B cell (primary cell): Measurements from ENCODE around the gene CLEC2L. TPM values are rescaled to one million over a fixed set of nuclear protein-coding genes. Genes with fewer than 3 reads are reported as not detected.

Experiments used
- ATAC-seq: fragments of 200-7000 bp; cut with Tn5 transposase; one replicate; pipeline ENCODE4 v1.10.0; 2021; ENCODE audit warnings: low read depth, mild to moderate bottlenecking, moderate number of reproducible peaks, moderate library complexity
- CTCF ChIA-PET: fragments of 350-600 bp; sonication (Branson Sonifier 250); formaldehyde crosslinking; loops from one replicate; lab custom pipeline; 2021; ENCODE audit warnings: antibody characterized with exemption, inconsistent platforms; lab: Charles Lee
- POLR2A ChIA-PET: fragments of 350-600 bp; sonication (Branson Sonifier 250); formaldehyde crosslinking; loops from one replicate; lab custom pipeline; 2021; ENCODE audit warnings: antibody characterized with exemption; lab: Charles Lee
- DNase-seq: peaks from one replicate; pipeline ENCODE4 v3.0.0; 2013
- H2AFZ ChIP-seq: 2 replicates; pipeline ENCODE4 v1.6.1; 2012; ENCODE audit warnings: mild to moderate bottlenecking, low read depth, low read length; ENCODE audit not compliant: insufficient read depth, poor library complexity, severe bottlenecking
- H3K27ac ChIP-seq, 2 donors: 1 replicate in 1 of 2; 2 replicates in 1 of 2; pipeline ENCODE4 v1.5.1; 2012 to 2013; ENCODE audit warnings: low read length in 2 of 2, mild to moderate bottlenecking in 2 of 2, moderate library complexity in 1 of 2
- H3K27me3 ChIP-seq, 4 experiments: fragments of 200-600 bp in 1 of 4; sonication (generic) in 1 of 4; replicated peaks in 1 of 4; 1 replicate in 2 of 4; 2 replicates in 2 of 4; pipeline versions ENCODE4 v1.6.1 to v1.7.0; 2013 to 2016; ENCODE audit warnings: low read length in 3 of 4, mild to moderate bottlenecking in 2 of 4, mixed read lengths in 1 of 4, moderate library complexity in 1 of 4; ENCODE audit not compliant: insufficient read depth in 4 of 4, control insufficient read depth in 3 of 4; ENCODE audit errors: control extremely low read depth in 1 of 4
- H3K36me3 ChIP-seq, 2 experiments: replicated peaks in 1 of 2; 1 replicate in 1 of 2; 2 replicates in 1 of 2; pipeline versions ENCODE4 v1.6.1 to v1.7.1; 2013; ENCODE audit warnings: low read length in 1 of 2; ENCODE audit not compliant: insufficient read depth in 2 of 2, control insufficient read depth in 1 of 2; ENCODE audit errors: control extremely low read depth in 1 of 2, extremely low read depth in 1 of 2
- H3K4me1 ChIP-seq, 2 donors: fragments of 200-600 bp in 1 of 2; sonication (generic) in 1 of 2; 1 replicate in 1 of 2; 2 replicates in 1 of 2; pipeline versions ENCODE4 v1.5.1 to v1.6.1; 2013 to 2017; ENCODE audit warnings: low read length in 2 of 2; ENCODE audit not compliant: control insufficient read depth in 2 of 2, insufficient read depth in 2 of 2
- H3K4me2 ChIP-seq: replicated peaks from 2 replicates; pipeline ENCODE3; 2012; ENCODE audit warnings: mild to moderate bottlenecking, low read depth, low read length; ENCODE audit not compliant: poor library complexity, severe bottlenecking
- H3K4me3 ChIP-seq, 5 experiments: fragments of 200-600 bp in 1 of 5; sonication (generic) in 1 of 5; 1 replicate in 3 of 5; 2 replicates in 2 of 5; pipeline versions ENCODE4 v1.5.1 to v1.7.0; 2011 to 2016; ENCODE audit warnings: low read length in 4 of 5, mild to moderate bottlenecking in 4 of 5, low read depth in 2 of 5, control low read depth in 1 of 5, moderate library complexity in 1 of 5; ENCODE audit not compliant: insufficient read depth in 1 of 5; ENCODE audit errors: control extremely low read depth in 1 of 5, extremely low read depth in 1 of 5
- H3K79me2 ChIP-seq: fragments of 200-600 bp; sonication (generic); one replicate; pipeline ENCODE4 v1.6.0; 2016; ENCODE audit warnings: low read length; ENCODE audit not compliant: control insufficient read depth, insufficient read depth
- H3K9ac ChIP-seq: fragments of 200-600 bp; sonication (generic); 2 replicates; pipeline ENCODE4 v1.6.1; 2017; ENCODE audit warnings: mild to moderate bottlenecking, low read length, moderate library complexity
- H3K9me3 ChIP-seq, 3 donors: one replicate each; pipeline versions ENCODE4 v1.6.1 to v1.7.1; 2013; ENCODE audit warnings: low read length in 2 of 3; ENCODE audit not compliant: control insufficient read depth in 2 of 3, insufficient read depth in 1 of 3; ENCODE audit errors: control extremely low read depth in 1 of 3
- H4K20me1 ChIP-seq: 2 replicates; pipeline ENCODE4 v1.6.0; 2012; ENCODE audit warnings: mild to moderate bottlenecking, low read length; ENCODE audit not compliant: insufficient read depth, control insufficient read depth, poor library complexity, severe bottlenecking
- H3K27ac Mint-ChIP-seq: one replicate; pipeline ENCODE4 v1.8.0; 2021; ENCODE audit warnings: mixed read lengths
- H3K27me3 Mint-ChIP-seq: one replicate; pipeline ENCODE4 v1.8.0; 2021; ENCODE audit warnings: mixed read lengths
- H3K4me1 Mint-ChIP-seq: one replicate; pipeline ENCODE4 v1.8.0; 2021; ENCODE audit warnings: mixed read lengths
- H3K4me3 Mint-ChIP-seq: one replicate; pipeline ENCODE4 v1.8.0; 2021; ENCODE audit warnings: mixed read lengths
- H3K9me3 Mint-ChIP-seq: one replicate; pipeline ENCODE4 v1.8.0; 2022; ENCODE audit warnings: mixed read lengths; ENCODE audit not compliant: insufficient read depth
- EZH2 ChIP-seq: IDR thresholded peaks from 2 replicates; pipeline ENCODE4 v1.6.1; 2012; ENCODE audit warnings: borderline replicate concordance, low read depth, mild to moderate bottlenecking, moderate library complexity, low read length; ENCODE audit not compliant: insufficient read depth, poor library complexity, severe bottlenecking
- WGBS: methylation state at CpG from one replicate; pipeline ENCODE4 v1.1.5; 2013; ENCODE audit warnings: missing lambda C conversion rate; ENCODE audit not compliant: insufficient coverage; 5-methylcytosine and 5-hydroxymethylcytosine counted together
- intact Hi-C: fragments of 100-400 bp; cut with micrococcal nuclease; formaldehyde crosslinking; loops from one replicate; pipeline ENCODE4 v1.10.0; 2022
- polyA plus RNA-seq: library from polyadenylated mRNA; depleted of rRNA; stranded (reverse); fragments of >200 nt; gene quantifications from 2 replicates; pipeline ENCODE4 v1.2.3, GENCODE V29; 2012
- total RNA-seq, 2 donors: library from RNA; stranded (reverse); fragments of 120-200 nt in 1 of 2; gene quantifications; 1 replicate in 1 of 2; 2 replicates in 1 of 2; pipeline versions ENCODE4 v1.2.3 to v1.2.4, GENCODE V29; 2013 to 2022
- TF ChIP-seq, protein P1 (sequence below): fragments of 200-600 bp; IDR thresholded peaks from one replicate; pipeline ENCODE4 v1.8.0; 2022; ENCODE audit warnings: antibody characterized with exemption, mild to moderate bottlenecking

CLEC2L gene
- total and polyA plus RNA-seq, 2 donors (not counting 1 experiment from before 2014, with no cell fraction given): not detected

DNA sequence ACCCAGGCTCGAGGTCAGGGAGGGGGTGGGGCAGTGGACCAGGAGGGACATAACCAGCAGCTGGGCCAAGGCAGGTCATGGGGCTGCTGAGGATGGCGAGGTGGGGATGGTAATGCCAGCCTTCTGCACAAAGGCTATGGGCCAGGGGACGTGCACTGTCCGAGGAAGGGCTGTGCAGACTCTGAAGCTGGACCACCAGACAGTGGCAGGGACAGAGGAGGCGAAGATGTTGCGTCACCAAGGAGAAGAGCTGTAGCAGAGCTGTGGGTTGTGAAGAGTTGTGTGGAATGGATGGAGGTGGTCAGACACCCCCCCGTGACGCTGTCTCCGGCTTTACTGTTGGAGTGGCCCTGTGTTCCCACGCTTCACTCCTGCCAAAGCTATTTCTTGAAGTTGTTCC lies 1.8 kb downstream of the CLEC2L start:
- POLR2A ChIA-PET: no interaction called here
- no peak for DNase-seq
- no peaks in the 10 kb centered on the region for H3K36me3 ChIP-seq
- H3K9me3 Mint-ChIP-seq: no peaks in the 10 kb centered on the region
- peak overlapping the region; percentile 13 for H3K4me3 Mint-ChIP-seq
- no peaks in the 10 kb centered on the region for H4K20me1 ChIP-seq
- CTCF ChIA-PET: no interaction called here
- H3K79me2 ChIP-seq: no peaks in the 10 kb centered on the region
- H3K4me1 ChIP-seq: peaks cover 0 to 4% of the 10 kb centered on the region in 2 donors
- intact Hi-C loops: no loop called here
- ATAC-seq: no peak
- H3K27ac ChIP-seq: no peak overlapping the region
- whole genome bisulfite sequencing: 90% methylated on average over 10 of the region's 10 CpGs
- H3K4me3 ChIP-seq: no peak overlapping the region
- no peak for TF ChIP-seq EZH2
- TF ChIP-seq, protein P1, sequence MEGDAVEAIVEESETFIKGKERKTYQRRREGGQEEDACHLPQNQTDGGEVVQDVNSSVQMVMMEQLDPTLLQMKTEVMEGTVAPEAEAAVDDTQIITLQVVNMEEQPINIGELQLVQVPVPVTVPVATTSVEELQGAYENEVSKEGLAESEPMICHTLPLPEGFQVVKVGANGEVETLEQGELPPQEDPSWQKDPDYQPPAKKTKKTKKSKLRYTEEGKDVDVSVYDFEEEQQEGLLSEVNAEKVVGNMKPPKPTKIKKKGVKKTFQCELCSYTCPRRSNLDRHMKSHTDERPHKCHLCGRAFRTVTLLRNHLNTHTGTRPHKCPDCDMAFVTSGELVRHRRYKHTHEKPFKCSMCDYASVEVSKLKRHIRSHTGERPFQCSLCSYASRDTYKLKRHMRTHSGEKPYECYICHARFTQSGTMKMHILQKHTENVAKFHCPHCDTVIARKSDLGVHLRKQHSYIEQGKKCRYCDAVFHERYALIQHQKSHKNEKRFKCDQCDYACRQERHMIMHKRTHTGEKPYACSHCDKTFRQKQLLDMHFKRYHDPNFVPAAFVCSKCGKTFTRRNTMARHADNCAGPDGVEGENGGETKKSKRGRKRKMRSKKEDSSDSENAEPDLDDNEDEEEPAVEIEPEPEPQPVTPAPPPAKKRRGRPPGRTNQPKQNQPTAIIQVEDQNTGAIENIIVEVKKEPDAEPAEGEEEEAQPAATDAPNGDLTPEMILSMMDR: no peak
- no peak overlapping the region for H3K4me2 ChIP-seq
- no peak overlapping the region for H2AFZ ChIP-seq
- peaks cover 0 to 43% (median 4%) of the 10 kb centered on the region in 4 experiments for H3K27me3 ChIP-seq
- peaks cover 3% of the 10 kb centered on the region for H3K4me1 Mint-ChIP-seq
- H3K27me3 Mint-ChIP-seq: peaks cover 56% of the 10 kb centered on the region
- H3K9ac ChIP-seq: no peak overlapping the region
- no peak overlapping the region for H3K27ac Mint-ChIP-seq
- peaks cover 0 to 13% (median 0%) of the 10 kb centered on the region in 3 donors for H3K9me3 ChIP-seq

DNA sequence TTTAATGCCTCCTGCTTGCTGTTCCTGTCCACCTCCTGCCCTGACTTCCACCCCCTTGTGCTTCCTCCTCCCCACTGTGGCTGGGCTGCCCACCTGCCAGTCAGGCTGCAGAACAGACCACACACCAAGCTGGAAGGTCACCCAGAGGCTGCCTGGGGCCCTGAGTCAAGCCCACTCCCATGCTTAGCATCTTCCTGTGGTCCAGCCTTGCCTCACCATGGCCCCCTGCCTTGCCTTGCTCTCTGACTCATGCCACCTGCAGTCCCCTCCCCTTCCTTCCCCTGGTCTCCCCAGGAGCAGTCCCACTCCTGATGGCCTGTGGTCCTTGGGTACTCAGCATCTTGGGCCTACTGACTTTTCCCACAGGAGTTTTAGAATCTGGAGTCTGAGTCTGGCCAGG lies 2.3 kb downstream of the CLEC2L start:
- intact Hi-C loops: no loop called here
- H3K36me3 ChIP-seq: no peaks in the 10 kb centered on the region
- H3K27me3 Mint-ChIP-seq: peaks cover 57% of the 10 kb centered on the region
- no peaks in the 10 kb centered on the region for H3K79me2 ChIP-seq
- H3K27ac ChIP-seq: no peak overlapping the region
- no peak overlapping the region for H2AFZ ChIP-seq
- ChIA-PET POLR2A (no interaction called here), CTCF (no interaction called here)
- H3K27me3 ChIP-seq: peaks cover 0 to 43% (median 4%) of the 10 kb centered on the region in 4 experiments
- H3K4me1 Mint-ChIP-seq: peaks cover 3% of the 10 kb centered on the region
- H3K4me3 Mint-ChIP-seq: peak overlapping the region; percentile 13
- no peak for ATAC-seq
- no peak for DNase-seq
- peaks cover 0 to 4% of the 10 kb centered on the region in 2 donors for H3K4me1 ChIP-seq
- no peak for TF ChIP-seq EZH2
- TF ChIP-seq, protein P1: no peak
- H3K4me2 ChIP-seq: no peak overlapping the region
- H3K9me3 Mint-ChIP-seq: no peaks in the 10 kb centered on the region
- H3K9ac ChIP-seq: no peak overlapping the region
- H3K4me3 ChIP-seq: no peak overlapping the region
- no peaks in the 10 kb centered on the region for H4K20me1 ChIP-seq
- no peak overlapping the region for H3K27ac Mint-ChIP-seq
- H3K9me3 ChIP-seq: peaks cover 0 to 13% (median 0%) of the 10 kb centered on the region in 3 donors
